GM18861 (cell line): Measurements from ENCODE around the gene KCNJ16.

Experiments used
- ATAC-seq: cut with Tn5 transposase; IDR thresholded peaks from one replicate; pipeline ENCODE4 v1.9.1; 2021; ENCODE audit not compliant: unreplicated experiment

The KCNJ16 gene

DNA sequence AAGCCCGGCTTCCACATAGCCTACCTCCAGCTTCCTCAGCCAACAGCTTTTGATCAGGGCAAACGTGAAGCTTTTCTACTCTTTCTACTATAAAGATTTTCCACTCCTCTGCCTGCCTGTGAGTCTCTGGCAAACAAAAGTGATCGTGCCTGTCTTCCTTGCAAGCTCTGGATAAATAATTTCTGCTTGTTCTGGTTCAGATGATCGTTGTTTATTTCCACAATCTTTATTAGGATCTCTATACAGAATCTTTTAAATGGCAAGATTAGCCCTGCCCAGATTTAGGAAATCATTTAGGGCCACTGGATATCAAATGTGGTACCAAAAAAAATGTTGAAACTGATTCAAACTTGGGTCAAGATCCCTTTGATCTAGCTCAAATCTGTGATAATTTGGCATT is 20.4 kb downstream of the KCNJ16 start:
- no peak for ATAC-seq

DNA sequence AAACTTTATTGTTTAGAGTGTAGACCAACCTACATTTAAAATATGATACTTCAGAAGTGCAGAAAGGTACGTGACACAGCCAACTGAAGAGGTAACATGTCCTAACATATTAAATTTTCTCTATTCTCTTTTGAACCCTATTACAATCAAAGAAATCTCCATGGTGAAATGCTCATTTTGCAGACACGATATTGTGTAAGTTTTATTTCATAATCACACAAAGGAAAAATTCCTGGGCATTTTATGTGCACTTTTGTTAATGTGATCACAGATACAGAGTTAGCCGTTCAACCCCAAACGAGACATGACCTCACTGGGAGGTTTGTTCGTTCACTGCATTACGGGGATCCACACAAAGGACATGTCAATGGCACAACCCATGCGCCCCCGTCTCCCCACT is 21.8 kb downstream of the KCNJ16 start:
- ATAC-seq: no peak

DNA sequence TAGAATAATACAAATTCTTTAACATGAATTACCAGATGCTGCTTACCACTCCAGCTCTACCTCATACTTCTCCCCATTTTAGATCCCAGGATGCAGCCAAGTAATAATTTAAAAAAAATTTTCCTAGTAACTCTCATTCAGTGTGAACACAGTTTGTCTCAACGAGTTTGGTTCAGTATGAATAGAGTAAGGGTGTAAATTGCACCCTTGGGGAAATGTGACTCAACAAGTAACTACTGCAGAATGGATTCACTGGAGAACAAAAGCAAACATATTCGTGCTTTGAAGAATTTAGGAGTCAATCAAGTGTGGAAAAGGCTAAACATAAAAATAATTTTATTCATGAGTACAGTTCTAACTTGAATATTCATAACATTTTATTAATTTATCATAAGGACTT is 23.0 kb downstream of the KCNJ16 start:
- ATAC-seq: no peak

- no peak for ATAC-seq
These were observed 24.3 kb downstream of the KCNJ16 start for GRCh38 chr17:70099294-70099693.

GRCh38 chr17:70099884-70100283 is 24.9 kb downstream of the KCNJ16 start:
- ATAC-seq: no peak

DNA sequence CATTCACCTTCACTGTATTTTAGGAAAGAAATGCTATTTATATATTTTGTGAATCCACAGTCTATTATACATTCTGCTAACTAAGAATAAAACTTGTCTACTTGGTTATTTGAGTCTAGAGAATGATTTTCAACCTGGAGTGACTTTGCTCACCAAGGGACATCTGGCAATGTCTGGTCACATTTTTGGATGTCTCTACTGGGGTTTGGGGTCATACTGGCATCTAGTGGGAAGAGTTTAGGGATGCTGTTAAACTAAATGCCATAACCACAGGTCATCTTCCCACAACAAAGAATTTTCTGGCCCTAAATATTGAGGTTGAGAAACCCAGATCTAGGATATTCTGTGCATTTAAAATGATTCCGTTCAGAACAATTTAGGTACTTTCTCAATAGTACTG is 26.0 kb downstream of the KCNJ16 start:
- no peak for ATAC-seq

DNA sequence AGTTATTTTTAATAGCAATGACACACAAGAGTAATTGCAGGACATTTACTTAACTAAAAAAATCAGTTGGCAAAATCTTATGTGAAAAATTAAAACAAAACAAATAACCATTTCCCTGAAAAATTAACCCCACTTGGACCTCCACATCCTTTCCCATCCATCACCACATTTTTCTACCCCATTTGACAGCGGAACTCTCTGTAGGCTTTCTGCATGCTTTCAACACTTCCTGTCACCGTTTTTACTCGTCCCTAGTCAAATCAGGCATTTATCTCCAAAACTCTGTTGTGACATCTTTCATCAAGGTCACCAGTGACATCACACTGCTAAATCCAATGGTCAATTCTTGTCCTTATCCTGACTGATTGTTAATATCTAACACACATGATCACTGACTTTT is 27.5 kb downstream of the KCNJ16 start:
- ATAC-seq: no peak

DNA sequence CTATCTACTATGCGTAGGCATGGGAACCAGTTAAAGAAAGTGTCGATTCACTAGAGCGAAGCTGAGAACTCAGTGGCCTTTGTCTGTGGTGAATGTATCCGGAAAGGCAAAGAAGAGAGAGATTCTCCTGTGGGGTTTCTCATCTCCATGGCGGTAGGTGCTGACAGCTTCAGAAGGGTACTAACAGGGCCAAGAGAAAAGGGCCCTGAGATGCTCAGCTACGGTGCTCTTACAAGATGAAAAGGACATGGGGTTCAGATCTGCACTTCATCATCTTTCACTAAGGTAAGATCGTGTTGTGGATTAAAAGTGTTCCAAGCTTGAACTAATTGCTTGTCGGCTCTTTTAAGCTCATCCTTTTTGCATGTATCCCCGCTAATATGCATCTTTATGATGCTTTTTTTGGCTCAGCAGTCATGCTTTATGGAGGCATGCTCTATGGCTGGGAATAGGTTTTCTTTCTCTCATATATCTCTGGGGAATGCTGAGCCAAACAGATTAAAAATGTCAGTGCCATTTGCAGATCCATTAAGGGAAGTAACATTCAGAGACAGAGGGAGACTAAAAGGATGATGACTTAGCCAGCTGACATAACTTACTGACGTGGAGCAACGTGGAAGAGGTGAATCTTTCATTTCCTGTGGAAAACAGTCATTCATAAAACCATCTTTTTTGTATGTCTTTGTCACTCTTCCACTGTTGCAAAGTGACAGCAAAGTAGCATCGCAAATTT is 29.9 kb downstream of the KCNJ16 start:
- ATAC-seq: no peak

DNA sequence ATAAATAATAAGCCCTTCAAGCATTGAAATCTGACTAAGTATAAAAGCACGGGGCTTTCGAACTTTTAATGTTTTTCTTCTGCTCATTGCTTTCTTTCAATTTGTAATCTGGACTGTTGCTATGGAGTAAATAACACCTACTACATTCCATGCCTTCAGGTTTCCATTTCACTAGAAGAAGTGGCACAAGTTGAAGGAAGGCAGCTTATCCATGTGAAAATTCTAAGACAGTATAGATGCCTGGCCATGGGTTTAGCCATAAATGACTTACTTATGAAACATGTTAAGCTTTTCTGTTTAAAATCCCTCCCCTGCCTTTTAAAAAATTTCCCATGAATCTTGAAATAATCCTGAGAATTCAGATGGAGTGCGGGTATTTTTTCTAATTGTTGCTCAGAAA is 30.6 kb downstream of the KCNJ16 start:
- ATAC-seq: no peak

DNA sequence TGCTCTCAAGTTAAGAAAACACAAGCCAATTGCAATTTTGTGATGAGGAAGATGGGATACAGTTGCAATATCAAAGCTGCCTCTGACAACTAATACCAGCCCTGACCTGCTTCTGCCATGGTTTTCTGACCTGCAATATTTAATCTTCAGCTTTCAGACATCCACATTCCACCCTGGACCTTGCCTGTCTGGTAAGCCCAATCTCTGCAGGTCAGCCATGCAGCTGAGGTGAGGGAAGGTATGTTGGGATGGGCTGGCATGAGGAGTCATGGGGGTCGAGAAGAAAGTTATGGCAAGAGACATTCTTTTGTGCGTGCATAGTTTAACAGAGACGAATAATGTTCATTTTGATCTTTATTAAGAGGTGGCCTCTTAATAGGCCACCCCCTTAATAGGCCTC is 31.5 kb downstream of the KCNJ16 start:
- no peak for ATAC-seq

DNA sequence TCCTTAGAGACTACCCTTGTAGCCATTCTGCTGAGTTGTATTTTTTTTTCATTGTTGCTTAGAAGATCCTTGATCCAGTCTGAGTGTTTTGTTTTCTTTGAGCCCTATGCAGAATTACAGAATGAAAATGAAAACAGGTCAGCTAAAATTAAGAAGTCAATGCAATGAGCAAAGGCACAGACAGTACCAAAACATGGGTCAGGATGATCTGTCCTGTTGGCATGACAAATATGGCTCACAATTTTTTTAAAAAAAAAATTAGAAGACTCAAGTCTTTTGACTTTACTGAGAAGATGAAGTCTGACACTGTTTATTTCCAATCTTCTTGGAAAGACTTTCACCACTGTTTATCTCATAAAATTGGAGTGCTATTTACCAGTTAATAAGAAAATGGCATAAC is 32.4 kb downstream of the KCNJ16 start:
- no peak for ATAC-seq

GRCh38 chr17:70107904-70108565 is 33.0 kb downstream of the KCNJ16 start:
- ATAC-seq: no peak

DNA sequence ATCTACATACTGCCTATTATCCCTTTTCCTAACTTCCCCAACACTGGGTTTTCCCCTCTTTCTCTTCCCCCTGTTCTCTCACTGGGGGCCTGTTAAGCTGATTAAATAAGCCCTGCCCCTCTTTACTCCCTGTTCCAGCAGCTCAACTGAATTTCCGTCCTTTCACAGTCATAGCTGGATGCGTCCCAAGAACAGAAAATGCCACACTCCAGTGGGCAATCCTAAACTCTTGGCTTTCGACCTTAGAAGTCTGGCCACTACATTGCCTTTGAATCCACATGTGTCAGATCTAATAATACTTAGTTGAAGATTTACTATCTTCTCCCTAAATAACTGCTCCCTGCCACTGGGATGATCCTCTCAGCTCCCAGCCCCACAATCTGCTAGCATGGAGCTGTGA is 34.5 kb downstream of the KCNJ16 start:
- ATAC-seq: no peak

DNA sequence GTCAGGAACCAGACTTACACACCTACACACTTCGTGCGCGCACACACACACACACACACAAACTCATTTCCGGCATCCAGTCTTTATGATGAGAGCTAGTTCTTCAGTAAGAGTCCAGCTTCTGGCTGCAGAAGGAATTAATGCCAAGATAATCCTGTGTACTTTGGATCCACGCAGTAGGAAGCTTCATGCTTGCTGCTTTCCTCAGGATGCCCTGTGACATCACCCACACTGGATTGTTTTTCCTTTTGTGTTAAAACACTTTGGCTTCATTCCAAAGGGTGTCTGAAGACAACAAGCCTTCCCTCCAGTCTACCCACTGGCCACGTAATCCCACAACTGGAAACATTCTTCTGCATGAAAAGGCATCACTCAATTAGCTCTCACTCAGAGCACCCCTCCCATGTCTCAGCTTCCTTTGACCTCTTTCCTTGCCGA is 35.4 kb downstream of the KCNJ16 start:
- ATAC-seq: no peak

DNA sequence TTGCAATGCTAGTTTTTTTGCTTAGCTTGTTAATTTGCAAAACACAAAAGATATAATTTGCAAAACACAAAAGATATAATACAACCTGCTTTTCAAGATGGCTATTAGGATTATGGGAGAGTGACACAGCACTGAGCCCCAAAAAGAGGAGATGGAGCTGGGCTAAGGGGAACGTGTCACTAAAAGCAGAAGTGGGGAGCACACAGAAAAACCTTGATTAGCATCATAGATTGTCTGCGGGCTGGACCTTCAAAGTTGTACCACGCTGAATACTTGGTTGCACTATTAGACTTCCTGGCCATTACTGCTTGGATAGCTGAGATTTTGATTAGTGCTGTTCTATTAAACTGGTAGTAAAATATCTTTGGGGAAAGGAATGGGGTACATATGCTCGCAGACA is 36.2 kb downstream of the KCNJ16 start:
- ATAC-seq: no peak

- ATAC-seq: no peak
These were observed 39.4 kb downstream of the KCNJ16 start for GRCh38 chr17:70114405-70114804.

DNA sequence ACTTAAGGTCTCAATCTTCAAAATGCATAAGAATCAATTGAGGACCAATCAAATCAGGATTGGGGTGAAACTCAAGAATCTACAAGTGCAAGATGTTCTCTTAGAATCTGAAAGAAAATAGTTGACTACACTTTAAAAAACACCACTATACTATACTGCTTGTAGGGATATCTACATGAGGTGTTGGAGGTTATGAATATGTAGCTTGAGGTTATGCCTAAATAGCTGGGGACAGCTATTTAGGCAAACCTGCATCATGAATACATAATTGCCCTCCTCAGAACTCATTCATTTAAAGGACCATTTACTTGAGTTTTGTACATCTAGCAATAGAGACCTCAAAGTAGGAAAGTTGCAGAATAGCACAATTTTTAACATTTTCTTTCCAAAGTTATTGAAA is 40.1 kb downstream of the KCNJ16 start:
- ATAC-seq: no peak

GRCh38 chr17:70116919-70117318 is 41.9 kb downstream of the KCNJ16 start:
- ATAC-seq: no peak

DNA sequence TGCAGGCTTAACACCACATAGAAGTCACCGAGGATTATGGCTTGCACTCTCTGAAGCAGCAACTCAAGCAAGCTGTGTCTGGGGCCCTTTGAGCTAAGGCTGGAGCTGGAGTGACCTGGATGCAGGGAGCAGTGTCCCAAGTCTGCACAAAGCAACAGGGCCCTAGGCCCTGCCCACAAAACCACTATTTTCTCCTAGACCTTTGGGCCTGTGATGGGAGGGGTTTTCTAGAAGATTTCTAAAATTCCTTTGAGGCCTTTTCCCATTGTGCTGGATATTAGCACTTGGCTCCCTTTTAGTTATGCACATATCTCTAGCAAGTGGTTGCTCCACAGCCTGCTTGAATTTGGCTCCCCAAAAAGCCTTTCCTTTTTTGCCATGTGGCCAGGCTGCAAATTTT is 44.5 kb downstream of the KCNJ16 start:
- no peak for ATAC-seq

DNA sequence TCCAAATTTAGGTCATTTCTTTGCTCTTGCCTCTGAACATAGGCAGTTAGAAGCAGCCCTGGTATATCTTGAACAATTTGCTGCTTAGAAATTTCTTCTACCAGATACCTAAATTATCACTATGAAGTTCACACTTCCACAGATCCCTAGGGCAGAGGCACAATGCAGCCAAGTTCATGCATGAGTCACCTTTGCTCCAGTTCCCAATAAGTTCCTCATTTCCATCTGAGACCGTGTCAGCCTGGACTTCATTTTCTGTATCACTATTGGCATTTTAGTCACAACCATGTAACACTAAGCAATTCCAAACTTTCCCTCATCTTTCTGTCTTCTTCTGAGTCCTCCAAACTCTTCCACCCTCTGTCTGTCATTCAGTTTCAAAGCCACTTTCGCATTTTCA is 45.0 kb downstream of the KCNJ16 start:
- no peak for ATAC-seq

- no peak for ATAC-seq
These were observed 45.4 kb downstream of the KCNJ16 start for GRCh38 chr17:70120425-70120824.

GRCh38 chr17:70121126-70121525 is 46.1 kb downstream of the KCNJ16 start:
- no peak for ATAC-seq

GRCh38 chr17:70123193-70123592 is 48.2 kb downstream of the KCNJ16 start:
- no peak for ATAC-seq
